GM12872 (cell line): ENCODE measurements around the gene TRIP6.
A peak's percentile ranks its signal among the peaks of the same experiment; 100 is the strongest.

Source experiments
- CTCF ChIP-seq: IDR thresholded peaks from 3 replicates; pipeline ENCODE4 v1.5.1; 2011; ENCODE audit warnings: low read depth, mild to moderate bottlenecking, low read length, moderate library complexity; ENCODE audit not compliant: insufficient read depth

The TRIP6 gene

GRCh38 chr7:100891568-100892247 lies 24.5 kb downstream of the TRIP6 start:
- no peak for TF ChIP-seq CTCF

GRCh38 chr7:100892364-100893317 lies 25.5 kb downstream of the TRIP6 start:
- no peak for TF ChIP-seq CTCF

GRCh38 chr7:100893318-100893895 lies 26.2 kb downstream of the TRIP6 start:
- no peak for TF ChIP-seq CTCF

GRCh38 chr7:100893910-100894721 lies 26.9 kb downstream of the TRIP6 start:
- no peak for TF ChIP-seq CTCF

GRCh38 chr7:100894860-100895700 lies 27.9 kb downstream of the TRIP6 start:
- peak; percentile 75 for TF ChIP-seq CTCF

GRCh38 chr7:100895701-100895955 lies 28.4 kb downstream of the TRIP6 start, which contains the start of gene ACHE:
TSS of gene ACHE (minus strand) at chr7:100895888. CDS start at chr7:100894232, 1,656 bp downstream.
- TF ChIP-seq CTCF, result no peak
